ENCODE results near the gene AGFG2. TPM values are rescaled to one million over a fixed set of nuclear protein-coding genes. Genes with fewer than 3 reads are reported as not detected.

AGFG2 gene
- total and polyA plus RNA-seq, 10 of the 15 experiments (the other 5 are each of a cell fraction or from before 2014, with no cell fraction given): 0.90 to 71.5 (median 25.4) TPM

DNA sequence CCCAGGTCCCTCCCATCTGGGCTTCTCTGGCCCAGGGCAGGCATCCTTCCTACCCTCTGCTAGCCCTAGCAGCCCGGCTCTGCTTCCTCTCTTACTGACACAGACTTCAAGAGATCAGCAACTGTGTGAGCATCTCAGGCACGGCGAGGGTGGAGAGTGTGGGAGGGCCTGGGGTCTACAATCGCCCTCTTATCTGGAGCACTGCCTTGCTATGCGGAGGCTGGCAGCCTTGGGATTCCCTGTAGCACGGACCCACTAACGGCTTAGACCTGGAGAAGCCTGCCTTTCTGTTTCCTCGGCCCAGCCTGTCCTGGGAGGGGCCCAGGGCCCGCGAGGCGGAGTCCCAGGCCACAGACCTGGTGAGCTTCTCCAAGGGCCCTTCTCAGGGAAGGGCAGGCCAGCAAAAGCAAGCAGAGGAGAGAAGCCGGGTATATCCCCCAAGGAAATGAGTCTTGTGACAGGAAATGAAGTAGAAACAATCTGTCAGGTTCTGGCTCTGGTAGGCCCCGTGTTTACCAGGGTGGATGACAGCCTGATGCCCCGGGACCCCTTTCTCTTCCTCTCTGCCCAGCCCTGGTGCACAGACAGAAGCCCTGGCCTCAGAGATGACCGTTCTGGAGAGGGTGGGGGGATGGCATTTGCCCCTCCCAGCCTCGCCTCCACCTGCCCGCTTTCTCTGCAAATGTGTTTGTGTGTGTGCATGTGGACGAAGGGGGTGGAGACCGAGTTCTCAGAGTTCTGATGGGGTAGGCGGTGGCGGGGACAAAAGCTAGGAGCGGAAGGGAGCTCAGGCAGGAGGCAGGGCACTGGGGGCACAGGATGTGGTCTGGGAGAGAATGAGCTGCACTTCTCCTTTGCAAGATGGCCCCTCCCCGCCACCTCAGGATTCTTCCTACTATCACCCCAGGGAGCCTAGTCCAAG lies 44.4 kb downstream of the AGFG2 start:
- peaks cover 32% of the 10 kb centered on the region for H3K79me2 ChIP-seq (ENCODE audit: control insufficient read depth, insufficient read depth, low read length)
- FAIRE-seq: no peak
- no peak for TF ChIP-seq SIX5 (IDR thresholded peaks at IDR 0.05; ENCODE audit: low read depth, low read length, severe bottlenecking)
- peak; percentile 86 for TF ChIP-seq IKZF1 (conservative IDR thresholded peaks at IDR 0.05)
- peak; percentile 53; the same call in 1 of the 2 replicates for TF ChIP-seq YY1 (IDR thresholded peaks at IDR 0.05; ENCODE audit: low read depth, low read length)
- TF ChIP-seq RAD51 (IDR thresholded peaks at IDR 0.05): 0 out of 2 replicates have a peak, but pooled peaks have one; percentile 33
- TF ChIP-seq MTA3 (IDR thresholded peaks at IDR 0.05; ENCODE audit: borderline replicate concordance, low read length): no peak
- TF ChIP-seq, protein P1, sequence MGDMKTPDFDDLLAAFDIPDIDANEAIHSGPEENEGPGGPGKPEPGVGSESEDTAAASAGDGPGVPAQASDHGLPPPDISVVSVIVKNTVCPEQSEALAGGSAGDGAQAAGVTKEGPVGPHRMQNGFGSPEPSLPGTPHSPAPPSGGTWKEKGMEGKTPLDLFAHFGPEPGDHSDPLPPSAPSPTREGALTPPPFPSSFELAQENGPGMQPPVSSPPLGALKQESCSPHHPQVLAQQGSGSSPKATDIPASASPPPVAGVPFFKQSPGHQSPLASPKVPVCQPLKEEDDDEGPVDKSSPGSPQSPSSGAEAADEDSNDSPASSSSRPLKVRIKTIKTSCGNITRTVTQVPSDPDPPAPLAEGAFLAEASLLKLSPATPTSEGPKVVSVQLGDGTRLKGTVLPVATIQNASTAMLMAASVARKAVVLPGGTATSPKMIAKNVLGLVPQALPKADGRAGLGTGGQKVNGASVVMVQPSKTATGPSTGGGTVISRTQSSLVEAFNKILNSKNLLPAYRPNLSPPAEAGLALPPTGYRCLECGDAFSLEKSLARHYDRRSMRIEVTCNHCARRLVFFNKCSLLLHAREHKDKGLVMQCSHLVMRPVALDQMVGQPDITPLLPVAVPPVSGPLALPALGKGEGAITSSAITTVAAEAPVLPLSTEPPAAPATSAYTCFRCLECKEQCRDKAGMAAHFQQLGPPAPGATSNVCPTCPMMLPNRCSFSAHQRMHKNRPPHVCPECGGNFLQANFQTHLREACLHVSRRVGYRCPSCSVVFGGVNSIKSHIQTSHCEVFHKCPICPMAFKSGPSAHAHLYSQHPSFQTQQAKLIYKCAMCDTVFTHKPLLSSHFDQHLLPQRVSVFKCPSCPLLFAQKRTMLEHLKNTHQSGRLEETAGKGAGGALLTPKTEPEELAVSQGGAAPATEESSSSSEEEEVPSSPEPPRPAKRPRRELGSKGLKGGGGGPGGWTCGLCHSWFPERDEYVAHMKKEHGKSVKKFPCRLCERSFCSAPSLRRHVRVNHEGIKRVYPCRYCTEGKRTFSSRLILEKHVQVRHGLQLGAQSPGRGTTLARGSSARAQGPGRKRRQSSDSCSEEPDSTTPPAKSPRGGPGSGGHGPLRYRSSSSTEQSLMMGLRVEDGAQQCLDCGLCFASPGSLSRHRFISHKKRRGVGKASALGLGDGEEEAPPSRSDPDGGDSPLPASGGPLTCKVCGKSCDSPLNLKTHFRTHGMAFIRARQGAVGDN (IDR thresholded peaks at IDR 0.05): peak; percentile 53
- TF ChIP-seq MTA2 (IDR thresholded peaks at IDR 0.05; ENCODE audit: low read depth): peak; percentile 41
- peak; percentile 35 to 46; a peak in 2 of 4 replicates for TF ChIP-seq BHLHE40 (IDR thresholded peaks at IDR 0.05; ENCODE audit: borderline replicate concordance in 1 of 2, low read depth in 2 of 2, low read length in 1 of 2)
- TF ChIP-seq, protein P2, sequence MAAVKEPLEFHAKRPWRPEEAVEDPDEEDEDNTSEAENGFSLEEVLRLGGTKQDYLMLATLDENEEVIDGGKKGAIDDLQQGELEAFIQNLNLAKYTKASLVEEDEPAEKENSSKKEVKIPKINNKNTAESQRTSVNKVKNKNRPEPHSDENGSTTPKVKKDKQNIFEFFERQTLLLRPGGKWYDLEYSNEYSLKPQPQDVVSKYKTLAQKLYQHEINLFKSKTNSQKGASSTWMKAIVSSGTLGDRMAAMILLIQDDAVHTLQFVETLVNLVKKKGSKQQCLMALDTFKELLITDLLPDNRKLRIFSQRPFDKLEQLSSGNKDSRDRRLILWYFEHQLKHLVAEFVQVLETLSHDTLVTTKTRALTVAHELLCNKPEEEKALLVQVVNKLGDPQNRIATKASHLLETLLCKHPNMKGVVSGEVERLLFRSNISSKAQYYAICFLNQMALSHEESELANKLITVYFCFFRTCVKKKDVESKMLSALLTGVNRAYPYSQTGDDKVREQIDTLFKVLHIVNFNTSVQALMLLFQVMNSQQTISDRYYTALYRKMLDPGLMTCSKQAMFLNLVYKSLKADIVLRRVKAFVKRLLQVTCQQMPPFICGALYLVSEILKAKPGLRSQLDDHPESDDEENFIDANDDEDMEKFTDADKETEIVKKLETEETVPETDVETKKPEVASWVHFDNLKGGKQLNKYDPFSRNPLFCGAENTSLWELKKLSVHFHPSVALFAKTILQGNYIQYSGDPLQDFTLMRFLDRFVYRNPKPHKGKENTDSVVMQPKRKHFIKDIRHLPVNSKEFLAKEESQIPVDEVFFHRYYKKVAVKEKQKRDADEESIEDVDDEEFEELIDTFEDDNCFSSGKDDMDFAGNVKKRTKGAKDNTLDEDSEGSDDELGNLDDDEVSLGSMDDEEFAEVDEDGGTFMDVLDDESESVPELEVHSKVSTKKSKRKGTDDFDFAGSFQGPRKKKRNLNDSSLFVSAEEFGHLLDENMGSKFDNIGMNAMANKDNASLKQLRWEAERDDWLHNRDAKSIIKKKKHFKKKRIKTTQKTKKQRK (IDR thresholded peaks at IDR 0.05; ENCODE audit: low read depth, low read length): no peak

More for the DNA sequence above, 44.4 kb downstream of the AGFG2 start:
- DNase-seq (ENCODE audit: low read depth, low spot score): peak; percentile 44
- ChIA-PET RAD21 (ENCODE audit: unreplicated experiment) (interaction anchor here (0.5 to 4.2 kb wide), 15 partner anchors 14 to 1472 kb away, joined by 3 to 21 read pairs (median 5); partner anchors contain the start of genes AGFG2, MEPCE, MOSPD3 and ZCWPW1), CTCF (interaction anchor here (0.7 to 11.6 kb wide), 11 partner anchors 12 to 269 kb away, joined by 3 to 190 read pairs (median 5); partner anchors contain the start of genes GIGYF1, MOSPD3, POP7 and SLC12A9), SMC1A (ENCODE audit: uncharacterized antibody, unreplicated experiment) (interaction anchor here (1.0 to 4.6 kb wide), 9 partner anchors 14 to 123 kb away, joined by 3 to 19 read pairs (median 4); partner anchors contain the start of genes POP7 and TSC22D4), POLR2A (interaction anchor here (0.8 to 4.3 kb wide), 14 partner anchors 13 to 155 kb away, joined by 3 to 47 read pairs (median 5); partner anchors contain the start of genes AGFG2, GNB2, MOSPD3 and ZCWPW1)
- Histone ChIP-seq H3K4me2 (ENCODE audit: control insufficient read depth, insufficient read depth) (peak overlapping the region; percentile 98), H3K4me1 (ENCODE audit: control insufficient read depth, insufficient read depth, low read length) (peaks cover 24% of the 10 kb centered on the region), H3K9me3 (replicated peaks; ENCODE audit: control insufficient read depth, insufficient read depth, low read length) (no peaks in the 10 kb centered on the region), H3K27ac (ENCODE audit: control insufficient read depth, insufficient read depth) (peak overlapping the region; percentile 90), H3K9ac (ENCODE audit: control insufficient read depth, insufficient read depth, low read length) (peak overlapping the region; percentile 85), H4K20me1 (ENCODE audit: control insufficient read depth, insufficient read depth) (no peaks in the 10 kb centered on the region), H3K4me3 (peak overlapping the region; percentile 83), H3K36me3 (ENCODE audit: control insufficient read depth in 2 of 2, insufficient read depth in 2 of 2, low read length in 1 of 2) (peaks cover 10 to 11% of the 10 kb centered on the region in 2 experiments), H2AFZ (ENCODE audit: control insufficient read depth, low read depth, low read length) (peak overlapping the region; percentile 71), H3K27me3 (replicated peaks in 1 of 2; ENCODE audit: control insufficient read depth in 2 of 2, insufficient read depth in 2 of 2, low read length in 1 of 2) (no peaks in the 10 kb centered on the region)
- 7% methylated on average over 23 of the region's 23 CpGs for WGBS (ENCODE audit: insufficient coverage, insufficient replicate concordance, low lambda C conversion rate, missing lambda C conversion rate)
- BruUV-seq (replicated peaks): TSS peak; percentile 23
- ATAC-seq: peak; percentile 33
- intact Hi-C loops (cut with micrococcal nuclease; ENCODE audit: unreplicated experiment): no loop called here
- in situ Hi-C loops (cut with MboI): no loop called here

Measured in GM12878 (cell line).